K562 treated with DMSO at 1 percent for 4 hours (cell line): Measurements from ENCODE around the gene RECK. TPM values are rescaled to one million over a fixed set of nuclear protein-coding genes. Genes with fewer than 3 reads are reported as not detected.

ENCODE experiments used
- total RNA-seq: library from RNA; unstranded; fragments of 300-600 nt; gene quantifications from 2 replicates; pipeline ENCODE4 v1.2.3, GENCODE V29; 2022; ENCODE audit not compliant: insufficient read depth

The RECK gene
- not detected in 2 replicates for total RNA-seq

DNA sequence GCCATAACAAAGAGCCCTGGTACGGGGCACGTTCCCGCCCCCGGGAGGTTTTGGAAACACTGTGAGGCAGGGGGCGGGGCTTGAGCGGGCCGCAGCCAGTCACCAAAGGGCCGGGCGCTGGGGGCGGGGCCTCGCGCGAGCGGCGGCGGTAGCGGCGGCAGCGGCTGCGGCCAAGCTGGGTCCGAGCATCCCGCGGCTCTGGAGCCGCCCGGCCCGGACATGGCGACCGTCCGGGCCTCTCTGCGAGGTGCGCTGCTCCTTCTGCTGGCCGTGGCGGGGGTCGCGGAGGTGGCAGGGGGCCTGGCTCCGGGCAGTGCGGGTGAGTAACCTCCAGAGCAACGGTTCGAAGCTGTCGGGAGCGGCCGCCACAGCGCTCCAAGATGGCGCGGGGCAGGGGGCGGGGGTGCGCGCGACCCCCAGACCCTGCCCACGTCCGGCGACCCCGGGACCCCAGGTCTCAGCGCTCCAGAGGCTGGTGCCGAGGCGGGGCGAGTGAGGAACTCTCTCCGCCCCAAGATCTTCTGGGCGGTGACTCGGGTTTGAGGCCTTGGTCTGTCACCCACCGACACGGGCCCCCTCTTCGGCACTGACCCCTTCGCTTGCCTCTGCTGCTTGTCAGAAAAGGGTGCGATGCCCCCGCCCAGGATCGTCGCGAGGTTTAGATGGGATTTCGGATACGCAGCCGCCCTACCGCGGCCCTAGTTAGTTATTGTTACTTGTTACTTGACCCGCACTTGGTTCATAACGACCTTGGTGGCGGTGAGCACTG, at the start of gene RECK:
RECK (plus strand) TSS at position 134 of the 769 bp plus-strand sequence; CDS start at position 220, 86 bp downstream.

GRCh38 chr9:36136272-36136893, 99.7 kb downstream of the RECK start, which contains the start of gene GLIPR2:
Gene GLIPR2, plus strand, starts transcription at chr9:36136733. Its CDS starts 46 bp downstream, at chr9:36136779.

DNA sequence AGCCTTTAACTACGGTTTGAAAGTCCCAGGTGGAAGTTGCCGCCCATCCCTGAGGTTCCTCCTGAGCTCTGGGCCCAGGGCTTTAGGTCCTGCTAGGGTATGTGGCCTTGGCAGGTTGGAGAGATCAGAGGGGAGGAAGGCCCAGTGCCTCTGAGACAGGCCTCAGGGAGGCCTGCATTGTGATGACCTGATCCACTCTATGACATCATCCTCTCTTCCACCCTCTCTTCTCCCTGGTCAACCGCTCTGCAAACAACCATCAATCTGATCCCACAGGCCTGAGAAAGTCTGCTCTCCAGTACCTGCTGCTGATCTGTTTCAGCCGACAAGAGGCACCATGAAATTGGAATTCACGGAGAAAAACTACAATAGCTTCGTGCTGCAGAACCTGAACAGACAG, 132.5 kb downstream of the RECK start, which contains the start of gene CCIN:
CCIN (plus strand) TSS at position 223 of the 400 bp plus-strand sequence; CDS start at position 338, 115 bp downstream.

Other genes with a start within 250 kb of the RECK start
- gene NPR2, start 245.3 kb upstream of the RECK start, total RNA-seq, result 2.5 and 6.6 TPM in 2 replicates
- gene SPAG8, start 224.7 kb upstream of the RECK start, total RNA-seq, result not detected in 2 replicates
- 50.0 and 72.5 TPM in 2 replicates for gene HINT2, start 221.9 kb upstream of the RECK start, total RNA-seq
- not detected in 2 replicates for gene FAM221B, start 208.2 kb upstream of the RECK start, total RNA-seq
- 1.1 and 1.8 TPM in 2 replicates for gene TMEM8B, start 207.7 kb upstream of the RECK start, total RNA-seq
- not detected in 2 replicates for gene OR13J1, start 166.5 kb upstream of the RECK start, total RNA-seq
- gene HRCT1, start 130.7 kb upstream of the RECK start, total RNA-seq, result not detected in 2 replicates
- not detected in 2 replicates for gene SPAAR, start 127.4 kb upstream of the RECK start, total RNA-seq
- gene OR2S2, start 78.8 kb upstream of the RECK start, total RNA-seq, result not detected in 2 replicates
- gene GLIPR2, start 99.8 kb downstream of the RECK start, total RNA-seq, result 2.3 and 3.8 TPM in 2 replicates
- not detected in 2 replicates for gene CCIN, start 132.5 kb downstream of the RECK start, total RNA-seq
- 309 and 316 TPM in 2 replicates for gene CLTA, start 154.0 kb downstream of the RECK start, total RNA-seq
- gene GNE, start 221.5 kb downstream of the RECK start, total RNA-seq, result 8.0 and 8.6 TPM in 2 replicates